ENCODE results near the gene TOP2B.

DNA sequence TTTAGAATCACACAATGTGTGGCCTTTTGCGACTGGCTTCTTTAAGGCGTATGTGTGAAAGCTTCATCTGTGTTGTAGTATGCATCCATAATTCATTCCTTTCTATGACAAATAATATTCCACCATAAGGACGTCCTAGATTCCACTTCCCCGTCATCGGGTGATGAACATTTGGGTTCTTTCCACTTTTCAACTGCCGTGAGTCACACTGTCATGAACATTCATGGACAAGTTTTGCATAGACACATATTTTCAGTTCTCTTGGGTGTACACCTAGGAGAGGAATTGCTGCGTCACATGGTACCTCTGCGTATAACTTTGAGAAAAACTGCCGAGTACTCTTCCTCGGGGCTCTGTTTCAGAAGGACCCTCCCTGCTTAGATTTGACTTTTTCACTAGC lies 97.3 kb downstream of the TOP2B start:
- TF ChIP-seq SUZ12 (IDR thresholded peaks at IDR 0.05): no peak
- TF ChIP-seq NFRKB (IDR thresholded peaks at IDR 0.05): no peak
- TF ChIP-seq FOXA1 (IDR thresholded peaks at IDR 0.05): no peak
- TF ChIP-seq SP1 (IDR thresholded peaks at IDR 0.05): no peak
- no peak for TF ChIP-seq ARNT (IDR thresholded peaks at IDR 0.05)
- no peak for TF ChIP-seq HDGF (IDR thresholded peaks at IDR 0.05; ENCODE audit: borderline replicate concordance)
- TF ChIP-seq CTBP1 (IDR thresholded peaks at IDR 0.05; ENCODE audit: borderline replicate concordance): no peak
- no peak for TF ChIP-seq BHLHE40 (IDR thresholded peaks at IDR 0.05; ENCODE audit: borderline replicate concordance)
